NT2/D1 (cell line): ENCODE data around the gene PAPSS2.
"Not testable (repeated sequence)": the region's sequence is repeated elsewhere in the genome, so short reads cannot be mapped to it uniquely, and the experiment has no call there.

Experiments used
- DNase-seq: peaks from one replicate; pipeline ENCODE4 v3.0.0-alpha.2; 2011; ENCODE audit warnings: low read depth, low spot score
- H3K27me3 ChIP-seq: 2 replicates; pipeline ENCODE4 v1.6.0; 2011; ENCODE audit warnings: mild to moderate bottlenecking; ENCODE audit not compliant: insufficient read length, insufficient read depth
- H3K36me3 ChIP-seq: 2 replicates; pipeline ENCODE4 v1.6.1; 2011; ENCODE audit warnings: mild to moderate bottlenecking, low read length, mixed read lengths; ENCODE audit not compliant: insufficient read depth, insufficient read length
- H3K4me1 ChIP-seq: 2 replicates; pipeline ENCODE4 v1.5.1; 2011; ENCODE audit not compliant: insufficient read depth, insufficient read length
- H3K4me3 ChIP-seq: 2 replicates; pipeline ENCODE4 v1.5.1; 2011; ENCODE audit warnings: low read depth; ENCODE audit not compliant: insufficient read length
- H3K9ac ChIP-seq: 2 replicates; pipeline ENCODE4 v1.6.0; 2011; ENCODE audit warnings: low read depth; ENCODE audit not compliant: insufficient read length
- H3K9me3 ChIP-seq: 2 replicates; pipeline ENCODE4 v1.5.1; 2011; ENCODE audit warnings: mild to moderate bottlenecking, low read length; ENCODE audit not compliant: insufficient read depth
- SUZ12 ChIP-seq: IDR thresholded peaks from 2 replicates; pipeline ENCODE4 v1.6.1; 2011; ENCODE audit not compliant: insufficient read length, insufficient read depth; ENCODE audit errors: extremely low read depth
- YY1 ChIP-seq: IDR thresholded peaks from 2 replicates; pipeline ENCODE4 v1.6.1; 2011; ENCODE audit not compliant: insufficient read length, insufficient read depth
- ZNF274 ChIP-seq: IDR thresholded peaks from 2 replicates; pipeline ENCODE4 v1.6.1; 2011; ENCODE audit warnings: mild to moderate bottlenecking, low read depth, low read length

PAPSS2 gene

GRCh38 chr10:87619705-87620104 lies 40.0 kb upstream of the PAPSS2 start:
- no peak for DNase-seq
- TF ChIP-seq ZNF274: no peak
- TF ChIP-seq YY1: no peak
- peaks cover 3% of the 10 kb centered on the region for H3K4me1 ChIP-seq
- H3K4me3 ChIP-seq: no peak overlapping the region
- no peaks in the 10 kb centered on the region for H3K27me3 ChIP-seq
- no peaks in the 10 kb centered on the region for H3K9me3 ChIP-seq
- H3K36me3 ChIP-seq: no peaks in the 10 kb centered on the region
- no peak overlapping the region for H3K9ac ChIP-seq

DNA sequence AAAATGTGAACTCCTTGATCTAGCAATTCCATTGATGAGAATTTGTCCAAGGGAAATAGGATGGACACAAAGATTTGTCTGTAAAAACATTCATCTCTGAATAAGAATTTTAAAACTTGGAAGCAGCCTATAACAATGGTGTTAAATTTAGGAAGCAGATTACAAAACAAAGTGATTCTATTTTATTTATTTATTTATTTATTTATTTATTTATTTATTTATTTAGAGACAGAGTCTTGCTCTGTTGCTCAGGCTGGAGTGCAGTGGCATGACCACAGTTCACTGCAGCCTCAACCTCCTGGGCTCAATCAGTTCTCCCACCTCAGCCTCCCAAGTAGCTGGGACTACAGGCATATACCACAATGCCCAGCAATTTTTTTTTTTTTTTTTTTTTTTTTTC lies 38.2 kb upstream of the PAPSS2 start:
- H3K9me3 ChIP-seq, H3K4me1 ChIP-seq, H3K27me3 ChIP-seq, H3K4me3 ChIP-seq, H3K9ac ChIP-seq, H3K36me3 ChIP-seq, DNase-seq: not testable (repeated sequence)

DNA sequence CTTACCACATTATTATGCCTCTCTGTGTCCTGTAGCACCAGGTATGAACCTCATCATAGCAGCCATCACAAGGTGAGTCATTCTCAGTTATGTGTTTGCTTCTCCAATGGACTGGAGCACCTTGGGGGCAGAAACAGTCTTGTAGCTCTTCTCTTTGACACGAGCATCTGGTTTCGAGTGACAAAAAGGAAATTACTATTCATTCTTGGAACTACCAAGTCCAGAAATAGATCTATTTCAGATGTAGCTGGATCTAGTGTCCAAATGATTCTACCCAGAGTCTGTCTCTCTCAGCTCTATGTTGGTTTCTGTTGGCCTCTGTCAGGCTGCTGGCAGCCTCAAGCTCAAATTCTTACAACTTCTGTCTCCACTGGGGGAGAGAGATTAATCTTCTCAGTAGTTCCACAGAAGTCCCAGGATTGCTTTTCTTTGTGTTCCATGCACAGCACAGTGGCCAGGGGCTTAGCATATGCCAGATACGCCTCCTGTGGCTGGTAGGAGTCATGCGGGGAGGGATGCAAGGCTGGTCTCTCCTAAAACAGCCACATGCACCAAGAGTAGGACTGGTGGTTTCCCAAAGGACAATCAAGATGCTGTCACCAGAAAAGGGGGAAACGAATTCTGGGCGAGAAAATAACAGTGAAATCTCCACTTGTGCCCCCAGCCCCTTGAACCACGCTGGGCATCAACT lies 37.2 kb upstream of the PAPSS2 start:
- Histone ChIP-seq H3K27me3 (no peaks in the 10 kb centered on the region), H3K4me1 (peaks cover 3% of the 10 kb centered on the region), H3K9ac (no peak overlapping the region), H3K9me3 (no peaks in the 10 kb centered on the region), H3K4me3 (no peak overlapping the region), H3K36me3 (no peaks in the 10 kb centered on the region)
- no peak for TF ChIP-seq YY1
- no peak for TF ChIP-seq SUZ12
- DNase-seq: no peak

GRCh38 chr10:87623191-87623590 lies 36.5 kb upstream of the PAPSS2 start:
- no peak overlapping the region for H3K9ac ChIP-seq
- DNase-seq: no peak
- peaks cover 3% of the 10 kb centered on the region for H3K4me1 ChIP-seq
- no peak for TF ChIP-seq YY1
- no peak for TF ChIP-seq ZNF274
- no peak for TF ChIP-seq SUZ12
- no peaks in the 10 kb centered on the region for H3K27me3 ChIP-seq
- H3K36me3 ChIP-seq: no peaks in the 10 kb centered on the region
- H3K9me3 ChIP-seq: no peaks in the 10 kb centered on the region
- H3K4me3 ChIP-seq: no peak overlapping the region

DNA sequence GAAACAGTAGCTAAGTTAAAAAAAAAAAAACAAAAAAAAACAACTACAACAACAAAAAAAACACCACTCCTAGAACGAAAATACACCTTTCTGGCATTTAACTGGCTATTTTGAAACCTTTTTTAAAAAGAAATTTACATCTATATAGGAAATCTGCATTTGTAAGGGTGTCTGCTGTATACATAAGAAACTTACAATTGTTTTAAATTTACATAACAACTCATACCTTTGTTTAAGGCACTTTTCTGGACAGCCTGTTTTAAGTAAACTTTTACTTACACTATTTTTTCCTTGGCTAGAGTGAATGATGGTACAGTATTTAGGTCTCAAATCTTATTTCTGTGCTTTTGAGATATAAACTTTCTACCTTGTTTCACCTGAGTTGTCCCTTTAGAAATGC lies 34.0 kb upstream of the PAPSS2 start:
- Histone ChIP-seq H3K9me3 (no peaks in the 10 kb centered on the region), H3K36me3 (no peaks in the 10 kb centered on the region), H3K9ac (no peak overlapping the region), H3K27me3 (no peaks in the 10 kb centered on the region), H3K4me1 (peaks cover 3% of the 10 kb centered on the region), H3K4me3 (no peak overlapping the region)
- TF ChIP-seq YY1 (no peak), ZNF274 (no peak), SUZ12 (no peak)
- DNase-seq: peak; percentile 46

GRCh38 chr10:87626422-87626892 lies 33.2 kb upstream of the PAPSS2 start:
- TF ChIP-seq YY1 (peak; percentile 38), SUZ12 (no peak)
- H3K9ac ChIP-seq: no peak overlapping the region
- H3K9me3 ChIP-seq: no peaks in the 10 kb centered on the region; the same call in 1 of the 2 replicates
- H3K4me3 ChIP-seq: no peak overlapping the region
- H3K27me3 ChIP-seq: no peaks in the 10 kb centered on the region
- no peaks in the 10 kb centered on the region for H3K36me3 ChIP-seq
- H3K4me1 ChIP-seq: no peaks in the 10 kb centered on the region
- DNase-seq: no peak

DNA sequence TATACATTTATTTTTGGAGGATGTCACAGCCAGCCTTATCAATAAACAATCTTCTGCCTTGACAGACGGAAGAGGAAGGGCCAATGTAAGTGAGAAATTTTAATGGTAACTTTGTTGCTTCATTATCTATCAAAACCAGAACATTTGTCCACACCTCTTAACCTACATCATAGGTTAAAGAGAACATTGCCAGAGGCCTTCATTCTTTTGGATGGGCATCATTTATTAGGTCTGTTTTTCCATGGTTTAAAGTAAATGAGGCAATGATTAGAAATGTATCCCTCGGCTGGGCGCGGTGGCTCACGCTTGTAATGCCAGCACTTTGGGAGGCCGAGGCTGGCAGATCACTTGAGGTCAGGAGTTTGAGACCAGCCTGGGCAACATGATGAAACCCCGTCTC lies 29.5 kb upstream of the PAPSS2 start:
- no peaks in the 10 kb centered on the region for H3K27me3 ChIP-seq
- DNase-seq: no peak
- TF ChIP-seq SUZ12: no peak
- TF ChIP-seq ZNF274: no peak
- TF ChIP-seq YY1: no peak
- H3K9ac ChIP-seq: no peak overlapping the region
- no peaks in the 10 kb centered on the region for H3K4me1 ChIP-seq
- H3K9me3 ChIP-seq: peaks cover 6% of the 10 kb centered on the region
- H3K36me3 ChIP-seq: no peaks in the 10 kb centered on the region
- H3K4me3 ChIP-seq: no peak overlapping the region

DNA sequence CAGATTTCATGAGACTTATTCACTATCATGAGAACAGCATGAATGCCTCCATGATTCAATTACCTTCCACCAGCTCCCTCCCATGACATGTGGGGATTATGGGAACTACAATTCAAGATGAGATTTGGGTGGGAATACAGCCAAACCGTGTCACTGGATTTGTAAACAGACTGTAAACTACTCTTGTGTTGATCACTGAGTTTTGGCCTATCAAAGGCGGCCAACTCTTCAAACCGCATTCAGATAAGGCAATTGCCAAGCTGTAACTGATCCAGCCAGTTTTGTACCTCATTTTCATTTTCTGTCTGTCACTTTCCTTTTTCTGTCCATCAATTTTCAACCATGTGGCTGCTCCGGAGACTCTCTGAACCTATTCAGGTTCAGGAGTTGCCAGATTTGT lies 27.2 kb upstream of the PAPSS2 start:
- peaks cover 6% of the 10 kb centered on the region for H3K9me3 ChIP-seq
- no peak overlapping the region for H3K4me3 ChIP-seq
- no peak for DNase-seq
- H3K36me3 ChIP-seq: no peaks in the 10 kb centered on the region
- no peaks in the 10 kb centered on the region for H3K27me3 ChIP-seq
- TF ChIP-seq ZNF274: no peak
- TF ChIP-seq SUZ12: no peak
- no peak for TF ChIP-seq YY1
- no peak overlapping the region for H3K9ac ChIP-seq
- H3K4me1 ChIP-seq: no peaks in the 10 kb centered on the region
